A673 (cell line): ENCODE measurements around the gene FBLN1. TPM values are rescaled to one million over a fixed set of nuclear protein-coding genes. Genes with fewer than 3 reads are reported as not detected.

Experiments used
- BruUV-seq: library from RNA; stranded (reverse); fragments of 400-500 nt; replicated peaks from 2 replicates; lab custom pipeline; 2021; lab: Mats Ljungman, UMichigan
- CTCF ChIA-PET: fragments of 300-600 bp; sonication (Branson Sonifier 250); formaldehyde crosslinking; loops from one replicate; lab custom pipeline; 2022; ENCODE audit warnings: antibody characterized with exemption; lab: Charles Lee
- POLR2A ChIA-PET: fragments of 300-600 bp; sonication (Branson Sonifier 250); formaldehyde crosslinking; loops from one replicate; lab custom pipeline; 2022; ENCODE audit warnings: antibody characterized with exemption; ENCODE audit not compliant: low non-redundant PET; lab: Charles Lee
- DNase-seq: peaks from one replicate; pipeline ENCODE4 v3.0.0-alpha.2; 2015; ENCODE audit warnings: low spot score
- H3K27ac ChIP-seq: fragments of 200-600 bp; sonication (generic); 2 replicates; pipeline ENCODE4 v1.5.1; 2016; ENCODE audit warnings: mixed run types, low read depth, mild to moderate bottlenecking, mixed read lengths, antibody characterized with exemption, low read length; ENCODE audit not compliant: poor library complexity, severe bottlenecking
- H3K27me3 ChIP-seq: fragments of 200-600 bp; sonication (generic); replicated peaks from 2 replicates; pipeline ENCODE4 v1.6.1; 2017; ENCODE audit warnings: mixed run types, low read depth, mild to moderate bottlenecking, mixed read lengths, antibody characterized with exemption, low read length; ENCODE audit not compliant: insufficient read depth, poor library complexity
- H3K36me3 ChIP-seq: fragments of 200-600 bp; sonication (generic); 2 replicates; pipeline ENCODE4 v1.6.1; 2016; ENCODE audit warnings: mixed run types, mild to moderate bottlenecking, mixed read lengths, antibody characterized with exemption, low read length; ENCODE audit not compliant: insufficient read depth, poor library complexity, severe bottlenecking
- H3K4me1 ChIP-seq: fragments of 200-600 bp; sonication (generic); 2 replicates; pipeline ENCODE4 v1.6.1; 2017; ENCODE audit warnings: mixed run types, mild to moderate bottlenecking, mixed read lengths, antibody characterized with exemption, low read length; ENCODE audit not compliant: insufficient read depth, poor library complexity, severe bottlenecking
- H3K4me3 ChIP-seq: fragments of 200-600 bp; sonication (generic); 2 replicates; pipeline ENCODE4 v1.5.1; 2016; ENCODE audit warnings: low read depth, mixed run types, mild to moderate bottlenecking, mixed read lengths, low read length; ENCODE audit not compliant: poor library complexity, severe bottlenecking
- H3K9me3 ChIP-seq: fragments of 200-600 bp; sonication (generic); 2 replicates; pipeline ENCODE4 v1.6.1; 2016; ENCODE audit warnings: mixed run types, low read depth, mild to moderate bottlenecking, mixed read lengths, antibody characterized with exemption, low read length; ENCODE audit not compliant: poor library complexity, severe bottlenecking
- EZH2 ChIP-seq: fragments of 200-600 bp; sonication (generic); IDR thresholded peaks from 2 replicates; pipeline ENCODE4 v1.6.1; 2017; ENCODE audit warnings: borderline replicate concordance, low read depth, mild to moderate bottlenecking, mixed read lengths, antibody characterized with exemption, low read length; ENCODE audit not compliant: poor library complexity, severe bottlenecking
- intact Hi-C: fragments of 100-400 bp; cut with micrococcal nuclease; formaldehyde crosslinking; loops from one replicate; pipeline ENCODE4 v1.10.0; 2022; ENCODE audit not compliant: unreplicated experiment
- total RNA-seq: library from RNA; stranded (reverse); gene quantifications from 2 replicates; pipeline ENCODE4 v1.2.3, GENCODE V29; 2021
- TF ChIP-seq, protein P1 (sequence below): fragments of 300-800, 200-600 bp; sonication (generic); conservative IDR thresholded peaks from 2 replicates; pipeline ENCODE4 v1.5.1; 2017; ENCODE audit warnings: low read depth, mild to moderate bottlenecking, antibody characterized with exemption, low read length, moderate library complexity, mixed read lengths

FBLN1 gene
- total RNA-seq, 1 experiment from 2014 or later, result 96.4 TPM

DNA sequence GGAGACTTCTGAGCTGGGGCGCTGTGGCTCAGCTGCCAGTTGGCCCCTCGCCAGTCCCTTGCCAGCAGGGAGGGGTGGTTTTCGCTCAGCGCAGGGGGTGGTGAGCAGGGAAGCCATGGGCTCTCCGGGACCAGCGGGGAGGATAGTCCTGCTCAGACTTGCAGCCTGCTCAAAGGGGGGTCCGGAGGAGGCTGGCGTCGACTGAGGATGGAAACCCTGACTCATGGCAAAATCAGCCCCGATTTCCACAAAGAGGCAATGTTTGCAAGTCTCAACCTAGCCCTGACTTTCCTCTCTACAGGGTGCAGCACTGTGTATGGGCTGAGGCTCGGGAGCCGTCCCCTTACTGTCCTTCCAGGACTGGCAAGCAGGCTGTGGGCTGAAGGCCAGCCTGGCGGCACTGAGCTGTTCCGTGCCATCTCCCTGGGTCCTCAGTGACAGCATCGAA lies 35.1 kb downstream of the FBLN1 start:
- POLR2A ChIA-PET, result no interaction called here
- no TSS peak for BruUV-seq
- Histone ChIP-seq H3K9me3 (no peaks in the 10 kb centered on the region), H3K36me3 (peaks cover 23% of the 10 kb centered on the region), H3K4me1 (peaks cover 38% of the 10 kb centered on the region), H3K27ac (peak overlapping the region; percentile 87), H3K27me3 (no peaks in the 10 kb centered on the region), H3K4me3 (peak overlapping the region; percentile 13)
- CTCF ChIA-PET, result no interaction called here
- intact Hi-C loops, result loop anchor here (5.0 kb wide), 1 partner anchor 270 kb away; no protein-coding TSS in a partner anchor
- DNase-seq, result peak; percentile 95
- TF ChIP-seq EZH2, result no peak
- TF ChIP-seq, protein P1, sequence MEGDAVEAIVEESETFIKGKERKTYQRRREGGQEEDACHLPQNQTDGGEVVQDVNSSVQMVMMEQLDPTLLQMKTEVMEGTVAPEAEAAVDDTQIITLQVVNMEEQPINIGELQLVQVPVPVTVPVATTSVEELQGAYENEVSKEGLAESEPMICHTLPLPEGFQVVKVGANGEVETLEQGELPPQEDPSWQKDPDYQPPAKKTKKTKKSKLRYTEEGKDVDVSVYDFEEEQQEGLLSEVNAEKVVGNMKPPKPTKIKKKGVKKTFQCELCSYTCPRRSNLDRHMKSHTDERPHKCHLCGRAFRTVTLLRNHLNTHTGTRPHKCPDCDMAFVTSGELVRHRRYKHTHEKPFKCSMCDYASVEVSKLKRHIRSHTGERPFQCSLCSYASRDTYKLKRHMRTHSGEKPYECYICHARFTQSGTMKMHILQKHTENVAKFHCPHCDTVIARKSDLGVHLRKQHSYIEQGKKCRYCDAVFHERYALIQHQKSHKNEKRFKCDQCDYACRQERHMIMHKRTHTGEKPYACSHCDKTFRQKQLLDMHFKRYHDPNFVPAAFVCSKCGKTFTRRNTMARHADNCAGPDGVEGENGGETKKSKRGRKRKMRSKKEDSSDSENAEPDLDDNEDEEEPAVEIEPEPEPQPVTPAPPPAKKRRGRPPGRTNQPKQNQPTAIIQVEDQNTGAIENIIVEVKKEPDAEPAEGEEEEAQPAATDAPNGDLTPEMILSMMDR, result no peak

DNA sequence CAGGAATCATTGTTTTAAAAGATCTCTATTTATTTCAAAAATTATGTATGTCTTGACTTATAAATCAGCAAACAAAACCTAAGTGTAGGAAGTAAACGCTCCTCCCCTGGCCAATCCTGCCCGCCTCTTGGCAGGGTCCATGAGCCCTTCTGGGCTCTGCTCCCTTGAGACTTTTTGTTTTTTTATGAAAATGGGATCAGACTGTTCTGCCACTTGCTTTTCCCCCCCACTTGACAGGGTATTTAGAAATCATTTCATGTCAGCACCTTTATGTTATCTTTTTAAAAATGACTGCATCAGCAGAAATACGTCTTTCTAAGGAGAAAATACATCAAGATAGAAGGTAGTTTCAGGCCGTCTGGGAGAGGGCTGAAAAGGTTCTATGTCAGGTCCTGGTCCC lies 35.6 kb downstream of the FBLN1 start:
- Histone ChIP-seq H3K27ac (peak overlapping the region; percentile 87), H3K4me1 (peaks cover 38% of the 10 kb centered on the region), H3K36me3 (peaks cover 20% of the 10 kb centered on the region), H3K27me3 (no peaks in the 10 kb centered on the region), H3K4me3 (peak overlapping the region; percentile 13), H3K9me3 (no peaks in the 10 kb centered on the region)
- ChIA-PET CTCF (no interaction called here), POLR2A (no interaction called here)
- TF ChIP-seq EZH2, result no peak
- TF ChIP-seq, protein P1, result no peak
- intact Hi-C loops, result loop anchor here (5.0 kb wide), 1 partner anchor 271 kb away; no protein-coding TSS in a partner anchor
- no TSS peak for BruUV-seq
- peak; percentile 70 for DNase-seq

DNA sequence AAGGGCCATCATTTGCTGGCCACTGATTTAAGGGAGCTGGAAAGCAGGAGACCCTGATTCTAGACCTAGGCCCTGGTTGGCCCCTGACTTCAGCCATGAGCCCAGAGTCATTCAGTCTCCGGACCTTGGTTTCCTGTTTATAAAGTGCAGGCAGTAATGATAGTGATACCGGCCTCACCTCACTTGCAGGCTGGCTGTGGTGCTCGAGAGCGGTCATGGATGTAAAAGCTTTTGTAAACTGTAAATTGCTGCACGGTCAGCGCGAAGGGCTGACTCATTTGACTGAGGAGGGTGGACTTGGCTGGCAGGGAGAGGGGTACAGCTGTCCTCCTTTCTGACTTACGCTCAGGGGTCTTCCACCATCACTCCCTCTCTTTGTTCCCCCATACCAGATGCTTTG lies 37.4 kb downstream of the FBLN1 start:
- H3K4me3 ChIP-seq, result no peak overlapping the region
- peaks cover 18% of the 10 kb centered on the region for H3K36me3 ChIP-seq
- no peaks in the 10 kb centered on the region for H3K27me3 ChIP-seq
- ChIA-PET POLR2A (no interaction called here), CTCF (no interaction called here)
- peaks cover 30% of the 10 kb centered on the region for H3K4me1 ChIP-seq
- intact Hi-C loops, result no loop called here
- no peak overlapping the region for H3K27ac ChIP-seq
- TF ChIP-seq, protein P1, result no peak
- no TSS peak for BruUV-seq
- H3K9me3 ChIP-seq, result no peaks in the 10 kb centered on the region
- no peak for DNase-seq
